GM18508 (cell line): ENCODE results near the gene PPP1CA.

Experiments used
- ATAC-seq: cut with Tn5 transposase; IDR thresholded peaks from one replicate; pipeline ENCODE4 v1.9.1; 2021; ENCODE audit warnings: moderate number of reproducible peaks; ENCODE audit not compliant: insufficient read depth, unreplicated experiment

Gene PPP1CA

GRCh38 chr11:67372321-67372992 lies 29.2 kb downstream of the PPP1CA start:
- ATAC-seq, result no peak

GRCh38 chr11:67371911-67372320 lies 29.7 kb downstream of the PPP1CA start:
- ATAC-seq, result no peak

GRCh38 chr11:67371189-67371910 lies 30.3 kb downstream of the PPP1CA start:
- ATAC-seq, result no peak

GRCh38 chr11:67370351-67371076 lies 31.1 kb downstream of the PPP1CA start:
- ATAC-seq, result no peak

- no peak for ATAC-seq
These were observed 31.8 kb downstream of the PPP1CA start for GRCh38 chr11:67369801-67370284.

GRCh38 chr11:67369275-67369674 lies 32.4 kb downstream of the PPP1CA start:
- no peak for ATAC-seq

GRCh38 chr11:67368621-67369020 lies 33.0 kb downstream of the PPP1CA start:
- ATAC-seq, result no peak

GRCh38 chr11:67367761-67368227 lies 33.9 kb downstream of the PPP1CA start:
- no peak for ATAC-seq

- no peak for ATAC-seq
These were observed 34.5 kb downstream of the PPP1CA start for GRCh38 chr11:67366961-67367760.

- ATAC-seq, result no peak
These were observed 35.1 kb downstream of the PPP1CA start for GRCh38 chr11:67366546-67366945.

- no peak for ATAC-seq
These were observed 35.8 kb downstream of the PPP1CA start for GRCh38 chr11:67365736-67366444.

- no peak for ATAC-seq
These were observed 36.6 kb downstream of the PPP1CA start for GRCh38 chr11:67364783-67365722.

- ATAC-seq, result no peak
These were observed 37.5 kb downstream of the PPP1CA start for GRCh38 chr11:67364169-67364568.

GRCh38 chr11:67357831-67358670 lies 43.6 kb downstream of the PPP1CA start:
- no peak for ATAC-seq

GRCh38 chr11:67356864-67357561 lies 44.6 kb downstream of the PPP1CA start:
- ATAC-seq, result no peak

GRCh38 chr11:67356387-67356863 lies 45.2 kb downstream of the PPP1CA start:
- ATAC-seq, result no peak
